Stimulated activated CD4-positive, alpha-beta T cell treated with anti-CD3 and anti-CD28 coated beads, Interleukin-15, amount 100 ng/mL, for 48 hours (primary cell): ENCODE data around the gene TEX44.

Experiments used
- DNase-seq, 2 donors: peaks; one replicate each; pipeline ENCODE4 v3.0.0-alpha.2; 2020; ENCODE audit warnings: low read depth in 2 of 2

Gene TEX44

DNA sequence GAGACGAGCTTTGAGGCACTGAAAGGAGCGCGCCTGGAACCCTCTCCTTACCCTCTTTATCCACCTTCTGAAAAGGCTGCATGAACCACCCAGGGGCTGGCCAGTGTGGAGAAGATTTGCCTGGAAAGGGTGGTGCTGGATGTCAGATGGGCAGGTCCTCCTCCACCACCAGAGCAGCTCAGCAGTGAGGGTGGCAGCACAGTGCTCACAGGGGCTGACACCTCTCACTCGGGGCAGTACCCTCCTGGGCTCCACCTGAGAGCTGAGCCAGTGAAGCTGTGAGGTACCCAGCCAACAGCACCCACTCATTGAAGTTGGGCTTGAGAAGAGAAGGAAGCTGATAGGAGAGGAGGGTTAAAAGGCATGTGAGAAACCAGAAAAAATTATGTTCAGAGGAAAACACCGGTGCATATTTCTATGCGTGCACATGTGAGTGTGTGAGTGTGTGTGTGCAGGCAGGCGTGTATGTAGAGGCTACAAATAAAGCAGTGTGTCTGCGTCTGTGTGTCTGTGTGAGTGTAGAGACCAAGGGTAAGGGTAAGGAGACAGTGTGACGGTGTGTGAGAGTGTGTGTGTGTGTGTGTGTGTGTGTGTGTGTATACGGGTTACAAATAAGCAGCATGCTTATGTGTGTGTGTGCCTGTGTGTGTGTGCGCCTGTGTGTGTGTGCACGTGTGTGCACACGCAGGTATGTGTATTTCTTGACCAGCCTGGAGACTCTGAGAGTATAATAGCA is 40.7 kb downstream of the TEX44 start:
- no peak for DNase-seq

DNA sequence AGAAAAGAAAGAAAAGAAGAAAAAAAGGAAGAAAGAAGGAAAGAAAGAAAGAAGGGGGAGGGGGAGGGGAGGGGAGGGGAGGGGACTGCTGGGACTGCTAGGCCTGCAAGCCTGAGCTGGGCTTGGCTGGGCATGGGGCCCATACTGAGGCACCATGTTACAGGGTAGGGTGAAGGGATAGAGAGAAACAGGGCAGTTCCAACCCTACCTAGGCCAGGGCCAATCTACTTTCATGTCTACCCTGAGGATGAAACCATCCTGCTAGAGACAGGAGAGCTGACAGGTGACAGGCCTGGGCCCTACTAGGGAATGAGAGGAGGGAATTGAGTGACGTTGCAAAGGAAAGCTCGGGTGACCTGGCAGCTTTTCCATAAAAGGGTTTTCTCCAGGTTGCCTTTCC is 41.7 kb downstream of the TEX44 start:
- no peak for DNase-seq

DNA sequence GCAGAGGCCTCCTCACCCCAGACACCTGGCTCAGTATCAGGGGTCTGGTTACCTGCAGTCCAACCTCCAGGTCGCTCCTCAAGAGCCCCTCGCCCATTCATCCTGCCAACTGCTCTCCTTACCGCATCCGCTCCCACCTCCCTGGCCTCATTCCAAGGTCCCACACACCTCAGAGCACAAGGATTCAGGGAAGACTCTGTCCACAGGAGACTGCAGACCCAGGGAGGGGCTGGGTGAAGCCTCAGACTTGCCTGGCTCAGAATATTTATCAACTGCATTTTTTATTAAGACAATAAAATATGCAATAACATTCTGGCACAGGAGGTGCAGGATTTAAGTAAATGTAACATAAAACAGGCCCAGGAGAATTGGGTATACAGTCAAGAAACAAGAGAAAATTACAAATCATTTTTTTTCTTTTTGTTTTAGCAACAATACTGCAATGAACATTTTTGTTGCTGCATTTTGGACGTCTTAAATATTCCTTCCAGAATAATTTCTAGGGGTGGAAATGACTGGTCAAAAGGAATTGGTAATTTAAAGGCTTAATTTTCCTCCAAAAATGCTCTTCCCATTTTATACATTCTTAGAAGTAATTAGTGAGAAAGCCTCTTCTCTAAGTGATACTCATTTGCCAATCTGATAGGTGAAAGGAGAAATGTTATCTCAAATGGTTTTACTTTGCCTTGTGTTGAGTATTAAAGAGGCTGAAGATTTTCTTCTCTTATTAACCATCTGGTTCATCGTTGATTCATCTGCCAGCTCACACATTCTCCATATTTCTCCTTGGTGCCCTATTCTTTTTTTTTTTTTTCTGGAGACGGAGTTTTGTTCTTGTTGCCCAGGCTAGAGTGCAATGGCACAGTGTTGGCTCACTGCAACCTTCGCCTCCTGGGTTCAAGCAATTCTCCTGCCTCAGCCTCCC is 42.5 kb downstream of the TEX44 start:
- DNase-seq = no peak

DNA sequence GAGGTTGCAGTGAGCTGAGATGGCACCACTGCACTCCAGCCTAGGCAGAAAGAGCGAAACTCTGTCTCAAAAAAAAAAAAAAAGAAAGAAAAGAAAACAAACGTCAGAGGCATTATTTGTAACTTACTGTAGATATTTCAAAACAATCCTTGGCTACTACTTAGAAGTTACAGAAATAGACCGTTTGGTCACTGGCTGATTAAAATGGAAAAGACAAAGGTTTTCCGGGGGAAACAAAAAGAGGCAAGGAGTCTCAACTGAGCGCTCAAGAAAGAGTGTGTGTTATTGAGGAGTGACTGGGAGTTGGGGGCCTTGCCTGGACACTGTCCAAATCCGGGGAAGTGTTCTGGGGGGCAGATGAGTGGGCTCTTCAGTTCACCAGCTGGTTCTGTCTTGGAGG is 47.6 kb downstream of the TEX44 start:
- DNase-seq = no peak

DNA sequence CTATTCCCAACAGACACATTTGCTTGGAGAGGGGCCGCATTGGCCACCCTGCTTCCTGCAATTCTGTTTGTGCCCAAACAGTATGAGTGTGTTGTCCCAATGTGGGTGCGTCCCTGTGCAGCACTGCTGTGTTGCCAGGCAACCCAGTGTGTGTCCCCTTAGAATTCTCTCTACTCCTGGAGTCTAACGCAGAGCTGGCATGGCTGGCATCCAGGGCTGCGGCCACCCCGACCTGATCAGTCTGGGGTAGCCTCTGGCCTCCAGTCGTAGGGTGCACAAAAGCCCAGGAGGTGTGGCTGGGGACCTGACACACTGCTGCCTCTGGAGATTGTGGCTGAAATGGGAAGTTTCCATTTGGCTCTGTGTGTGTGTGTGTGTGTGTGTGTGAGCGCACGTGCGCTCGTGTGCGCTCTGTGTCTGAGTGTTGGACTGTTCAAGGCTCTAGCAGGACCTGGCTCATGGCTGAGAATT is 48.0 kb downstream of the TEX44 start:
- DNase-seq = no peak

DNA sequence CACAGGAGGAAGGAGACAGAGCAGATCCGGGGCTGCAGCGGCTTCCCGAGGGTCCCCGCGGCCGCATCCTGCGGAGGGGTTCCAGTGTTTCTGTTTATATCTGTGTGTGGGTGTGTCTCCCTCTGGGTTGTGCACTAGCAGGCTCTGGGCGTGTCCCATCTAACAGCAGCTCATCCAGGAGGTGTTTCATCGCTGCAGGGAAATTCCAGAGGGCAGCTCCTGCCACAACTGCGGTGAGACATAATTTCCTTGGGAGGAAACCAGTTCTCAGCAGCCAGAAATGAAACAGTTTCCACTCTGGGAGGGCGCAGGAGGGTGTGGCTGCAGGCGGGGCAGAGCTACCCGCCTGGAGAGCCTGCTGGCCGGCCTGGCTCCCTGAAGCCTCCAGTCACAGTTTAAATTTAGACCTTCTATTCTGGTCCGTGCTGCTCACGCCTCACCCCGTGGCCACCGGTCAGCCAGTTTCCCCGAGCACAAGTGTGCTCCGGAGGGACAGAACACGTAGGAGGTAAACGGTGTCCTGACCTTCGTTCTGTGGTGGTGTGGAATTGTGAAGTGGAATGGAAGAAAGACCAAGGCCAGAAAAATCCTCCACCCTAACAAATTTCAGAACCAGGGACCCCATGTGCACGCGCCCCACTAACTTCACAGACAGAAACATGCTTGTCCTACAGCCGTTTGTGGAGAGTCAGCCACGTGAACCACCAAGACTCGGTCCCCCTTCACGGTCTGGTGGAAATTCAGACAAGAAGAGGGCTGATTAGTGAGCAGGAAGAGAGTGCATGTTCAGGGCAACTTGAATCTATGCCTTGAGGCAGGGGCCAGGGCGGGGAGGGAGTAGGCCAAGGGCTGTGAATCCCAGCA is 50.2 kb downstream of the TEX44 start:
- peak; percentile 50 to 55 for DNase-seq

DNA sequence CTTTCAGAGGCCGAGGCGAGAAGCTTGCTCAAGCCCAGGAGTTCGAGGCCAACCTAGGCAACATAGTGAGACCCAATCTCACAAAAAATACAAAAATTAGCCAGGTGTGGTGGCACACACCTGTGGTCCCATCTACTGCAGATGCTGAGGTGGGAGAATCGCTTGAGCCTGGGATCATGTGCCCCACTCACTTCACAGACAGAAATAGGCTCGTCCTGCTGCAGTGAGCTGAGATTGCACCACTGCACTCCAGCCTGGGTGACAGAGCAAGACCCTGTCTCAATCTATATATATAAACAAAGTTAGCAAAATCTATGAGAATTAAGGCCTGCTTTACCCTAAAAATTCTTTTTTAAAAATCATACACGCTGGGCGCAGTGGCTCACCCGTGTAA is 50.8 kb downstream of the TEX44 start:
- no peak for DNase-seq
